ENCODE data around the gene PHACTR3.

DNA sequence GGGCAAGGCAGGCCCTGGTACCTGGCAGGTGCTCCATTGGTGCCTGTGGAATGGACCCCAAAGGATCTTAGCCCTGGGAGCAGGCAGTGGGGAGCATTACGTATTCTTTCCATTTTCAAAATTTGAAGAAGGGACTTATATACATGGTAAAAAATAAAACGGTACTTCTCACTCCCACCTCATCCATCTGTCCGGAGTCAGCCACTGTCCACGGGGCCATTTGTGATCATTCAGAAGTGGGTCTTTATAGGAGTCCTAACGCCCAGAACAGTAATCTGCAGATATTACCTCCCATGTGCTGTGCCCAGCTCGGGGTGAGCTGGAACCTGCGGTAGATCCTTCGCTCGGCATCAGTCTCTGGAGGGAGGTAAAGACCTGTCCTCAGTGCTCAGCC, 218.7 kb downstream of the PHACTR3 start:
- TF ChIP-seq EZH2 (IDR thresholded peaks at IDR 0.05; ENCODE audit: low read depth, unreplicated experiment) (no peak), EZH2phosphoT487 (IDR thresholded peaks at IDR 0.05; ENCODE audit: unreplicated experiment) (no peak)
- TF ChIP-seq, protein P1, sequence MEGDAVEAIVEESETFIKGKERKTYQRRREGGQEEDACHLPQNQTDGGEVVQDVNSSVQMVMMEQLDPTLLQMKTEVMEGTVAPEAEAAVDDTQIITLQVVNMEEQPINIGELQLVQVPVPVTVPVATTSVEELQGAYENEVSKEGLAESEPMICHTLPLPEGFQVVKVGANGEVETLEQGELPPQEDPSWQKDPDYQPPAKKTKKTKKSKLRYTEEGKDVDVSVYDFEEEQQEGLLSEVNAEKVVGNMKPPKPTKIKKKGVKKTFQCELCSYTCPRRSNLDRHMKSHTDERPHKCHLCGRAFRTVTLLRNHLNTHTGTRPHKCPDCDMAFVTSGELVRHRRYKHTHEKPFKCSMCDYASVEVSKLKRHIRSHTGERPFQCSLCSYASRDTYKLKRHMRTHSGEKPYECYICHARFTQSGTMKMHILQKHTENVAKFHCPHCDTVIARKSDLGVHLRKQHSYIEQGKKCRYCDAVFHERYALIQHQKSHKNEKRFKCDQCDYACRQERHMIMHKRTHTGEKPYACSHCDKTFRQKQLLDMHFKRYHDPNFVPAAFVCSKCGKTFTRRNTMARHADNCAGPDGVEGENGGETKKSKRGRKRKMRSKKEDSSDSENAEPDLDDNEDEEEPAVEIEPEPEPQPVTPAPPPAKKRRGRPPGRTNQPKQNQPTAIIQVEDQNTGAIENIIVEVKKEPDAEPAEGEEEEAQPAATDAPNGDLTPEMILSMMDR (conservative IDR thresholded peaks at IDR 0.05; ENCODE audit: low read depth in 2 of 2): no peak
